Keratinocyte (primary cell): ENCODE results near the gene ANO10. TPM values are rescaled to one million over a fixed set of nuclear protein-coding genes. Genes with fewer than 3 reads are reported as not detected.

Experiments used
- DNase-seq: peaks from one replicate; pipeline ENCODE4 v3.0.0-alpha.2; 2011; ENCODE audit warnings: low read depth, missing footprints, low spot score
- FAIRE-seq: peaks from 2 replicates; lab custom pipeline; 2011; peaks lifted over from hg19 to GRCh38; lab: Jason Lieb, UNC
- H2AFZ ChIP-seq: 2 replicates; pipeline ENCODE4 v1.6.0; 2012; ENCODE audit warnings: low read length, control low read depth, inconsistent platforms; ENCODE audit not compliant: control insufficient read depth
- H3K27ac ChIP-seq: 2 replicates; pipeline ENCODE4 v1.5.1; 2011; ENCODE audit warnings: low read length; ENCODE audit not compliant: control insufficient read depth, insufficient read depth
- H3K27me3 ChIP-seq: 3 replicates; pipeline ENCODE4 v1.6.0; 2011; ENCODE audit warnings: low read length; ENCODE audit not compliant: control insufficient read depth, insufficient read depth; ENCODE audit errors: extremely low read depth
- H3K36me3 ChIP-seq, 2 experiments: 2 replicates in 1 of 2; 3 replicates in 1 of 2; pipeline ENCODE4 v1.5.1; 2011; ENCODE audit warnings: low read length in 2 of 2, mild to moderate bottlenecking in 1 of 2; ENCODE audit not compliant: control insufficient read depth in 2 of 2, insufficient read depth in 2 of 2; ENCODE audit errors: extremely low read depth in 1 of 2
- H3K4me1 ChIP-seq: 3 replicates; pipeline ENCODE4 v1.5.1; 2011; ENCODE audit warnings: low read length; ENCODE audit not compliant: control insufficient read depth, insufficient read depth; ENCODE audit errors: extremely low read depth
- H3K4me2 ChIP-seq: 3 replicates; pipeline ENCODE4 v1.6.0; 2011; ENCODE audit warnings: low read depth, low read length; ENCODE audit not compliant: control insufficient read depth, insufficient read depth; ENCODE audit errors: extremely low read depth
- H3K4me3 ChIP-seq, 3 experiments: fragments of 200-600 bp in 1 of 3; sonication (generic) in 1 of 3; 2 replicates in 2 of 3; 3 replicates in 1 of 3; pipeline ENCODE4 v1.5.1; 2011 to 2016; ENCODE audit warnings: low read length in 3 of 3, mild to moderate bottlenecking in 3 of 3, control low read depth in 2 of 3, inconsistent platforms in 1 of 3, low read depth in 1 of 3, mixed read lengths in 1 of 3, mixed run types in 1 of 3, moderate library complexity in 1 of 3; ENCODE audit not compliant: control insufficient read depth in 2 of 3, insufficient read depth in 2 of 3; ENCODE audit errors: extremely low read depth in 1 of 3
- H3K79me2 ChIP-seq: 2 replicates; pipeline ENCODE4 v1.6.0; 2012; ENCODE audit warnings: low read length; ENCODE audit not compliant: control insufficient read depth, insufficient read depth
- H3K9ac ChIP-seq: 3 replicates; pipeline ENCODE4 v1.6.0; 2011; ENCODE audit warnings: low read length; ENCODE audit not compliant: control insufficient read depth, insufficient read depth; ENCODE audit errors: extremely low read depth
- H3K9me1 ChIP-seq: 3 replicates; pipeline ENCODE4 v1.6.0; 2011; ENCODE audit warnings: low read length; ENCODE audit not compliant: control insufficient read depth, insufficient read depth; ENCODE audit errors: extremely low read depth
- H3K9me3 ChIP-seq: 2 replicates; pipeline ENCODE4 v1.5.1; 2012; ENCODE audit warnings: low read depth, low read length; ENCODE audit not compliant: control insufficient read depth
- H4K20me1 ChIP-seq: 3 replicates; pipeline ENCODE4 v1.6.0; 2011; ENCODE audit warnings: low read length; ENCODE audit not compliant: control insufficient read depth, insufficient read depth; ENCODE audit errors: extremely low read depth
- CTCF ChIP-seq, 3 experiments: IDR thresholded peaks in 1 of 3; conservative IDR thresholded peaks in 1 of 3; optimal IDR thresholded peaks in 1 of 3; 2 replicates in 2 of 3; 3 replicates in 1 of 3; pipeline versions ENCODE3 to v1.5.1; 2011; ENCODE audit warnings: low read length in 3 of 3, mild to moderate bottlenecking in 3 of 3, moderate library complexity in 2 of 3, control low read depth in 1 of 3, inconsistent platforms in 1 of 3; ENCODE audit not compliant: insufficient read depth in 2 of 3; ENCODE audit errors: extremely low read depth in 1 of 3
- EZH2 ChIP-seq: IDR thresholded peaks from one replicate; pipeline ENCODE4 v1.6.1; 2012; ENCODE audit warnings: inconsistent platforms, mild to moderate bottlenecking, low read length, moderate library complexity
- dilution Hi-C: fragments of 300-500 bp; cut with MboI; formaldehyde crosslinking; loops from one replicate; pipeline ENCODE4 v1.7.0; 2020; ENCODE audit warnings: low sequenced_read_pairs; ENCODE audit not compliant: extremely low pct_ligation_motif_present
- polyA plus RNA-seq, 5 experiments: library from polyadenylated mRNA; depleted of rRNA in 3 of 5; stranded (reverse) in 3 of 5; stranded (forward) in 1 of 5; unstranded in 1 of 5; fragments of >200 nt; gene quantifications; 1 replicate in 1 of 5; 2 replicates in 3 of 5; 3 replicates in 1 of 5; pipeline versions ENCODE4 v1.2.1 to v1.2.3, GENCODE V29; 2011 to 2012; ENCODE audit warnings: missing spikeins in 2 of 5, low read depth in 1 of 5, low replicate concordance in 1 of 5

Gene ANO10
- polyA plus RNA-seq, 1 donor (not counting 4 experiments of a cell fraction or from before 2014, with no cell fraction given) = 48.8 TPM

DNA sequence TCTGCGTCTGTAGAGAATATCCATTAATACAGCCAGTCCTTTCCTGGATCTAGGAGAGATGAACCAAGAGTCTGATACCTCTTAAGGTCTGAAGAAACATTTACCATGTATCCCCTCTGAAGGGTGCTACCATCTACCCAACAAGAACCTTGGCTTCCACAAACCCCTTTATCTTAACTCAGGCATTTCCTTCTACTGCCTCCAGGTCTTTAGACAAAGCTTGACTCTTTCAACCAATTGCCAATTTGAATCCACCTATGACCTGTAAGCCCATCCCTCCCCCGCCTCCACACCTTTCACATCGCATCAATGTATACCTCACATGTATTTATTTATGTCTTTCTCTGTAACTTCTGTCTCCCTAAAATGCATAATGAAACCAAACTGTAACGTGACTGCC lies 196.0 kb downstream of the ANO10 start:
- Histone ChIP-seq H4K20me1 (no peaks in the 10 kb centered on the region), H3K9me3 (no peaks in the 10 kb centered on the region), H3K36me3 (no peaks in the 10 kb centered on the region), H3K4me3 (no peak overlapping the region), H3K4me2 (no peak overlapping the region), H3K27me3 (no peaks in the 10 kb centered on the region), H3K9me1 (no peaks in the 10 kb centered on the region), H3K9ac (no peak overlapping the region), H3K4me1 (no peaks in the 10 kb centered on the region), H2AFZ (no peak overlapping the region), H3K79me2 (no peaks in the 10 kb centered on the region), H3K27ac (no peak overlapping the region)
- DNase-seq = no peak
- no peak for FAIRE-seq
- dilution Hi-C loops = no loop called here
- TF ChIP-seq EZH2 = no peak
- no peak for TF ChIP-seq CTCF (optimal IDR thresholded peaks at IDR 0.05 in 1 of 3, IDR thresholded peaks at IDR 0.05 in 1 of 3, conservative IDR thresholded peaks at IDR 0.05 in 1 of 3; ENCODE audit: extremely low read depth in 1 of 3, insufficient read depth in 2 of 3, low read length in 3 of 3)

GRCh38 chr3:43423639-43424038 lies 198.2 kb downstream of the ANO10 start:
- TF ChIP-seq EZH2 (no peak), CTCF (optimal IDR thresholded peaks at IDR 0.05 in 1 of 3, IDR thresholded peaks at IDR 0.05 in 1 of 3, conservative IDR thresholded peaks at IDR 0.05 in 1 of 3; ENCODE audit: extremely low read depth in 1 of 3, insufficient read depth in 2 of 3, low read length in 3 of 3) (no peak)
- no peaks in the 10 kb centered on the region for H3K9me3 ChIP-seq
- no peaks in the 10 kb centered on the region for H4K20me1 ChIP-seq
- H3K4me2 ChIP-seq = no peak overlapping the region
- no peak overlapping the region for H3K4me3 ChIP-seq
- H2AFZ ChIP-seq = no peak overlapping the region
- H3K27me3 ChIP-seq = no peaks in the 10 kb centered on the region
- H3K4me1 ChIP-seq = no peaks in the 10 kb centered on the region
- H3K9me1 ChIP-seq = no peaks in the 10 kb centered on the region
- H3K36me3 ChIP-seq = no peaks in the 10 kb centered on the region
- dilution Hi-C loops = no loop called here
- H3K27ac ChIP-seq = no peak overlapping the region
- no peak overlapping the region for H3K9ac ChIP-seq
- FAIRE-seq = no peak
- DNase-seq = no peak
- H3K79me2 ChIP-seq = no peaks in the 10 kb centered on the region
